Bone marrow (tissue), 2 donors: ENCODE results near the gene HCFC2.
"Not testable (repeated sequence)": the region's sequence is repeated elsewhere in the genome, so short reads cannot be mapped to it uniquely, and the experiment has no call there.

ENCODE experiments used
- DNase-seq, 2 donors: peaks; one replicate each; lab custom pipeline; 2025; lab: John Stamatoyannopoulos, UW

HCFC2 gene

GRCh38 chr12:104064031-104064841, at the start of gene HCFC2:
HCFC2 (plus strand) TSS chr12:104064531; CDS start chr12:104064561, 30 bp downstream.
- DNase-seq: peak; percentile 63 to 82

GRCh38 chr12:104021862-104022261, 42.5 kb upstream of the HCFC2 start:
- DNase-seq: not testable (repeated sequence)

- no peak for DNase-seq
Measured at GRCh38 chr12:104022786-104023185, 41.5 kb upstream of the HCFC2 start.

GRCh38 chr12:104023710-104024109, 40.6 kb upstream of the HCFC2 start:
- DNase-seq: no peak

- DNase-seq: no peak
Measured at GRCh38 chr12:104024348-104024747, 40.0 kb upstream of the HCFC2 start.

GRCh38 chr12:104025771-104026170, 38.6 kb upstream of the HCFC2 start:
- no peak for DNase-seq

GRCh38 chr12:104026841-104027599, 37.3 kb upstream of the HCFC2 start:
- DNase-seq: no peak

- not testable (repeated sequence) for DNase-seq
Measured at GRCh38 chr12:104030596-104030995, 33.7 kb upstream of the HCFC2 start.

- DNase-seq: not testable (repeated sequence)
Measured at GRCh38 chr12:104036143-104036542, 28.2 kb upstream of the HCFC2 start.

GRCh38 chr12:104039769-104040168, 24.6 kb upstream of the HCFC2 start:
- not testable (repeated sequence) for DNase-seq

GRCh38 chr12:104042580-104042979, 21.8 kb upstream of the HCFC2 start:
- DNase-seq: no peak

- DNase-seq: no peak
Measured at GRCh38 chr12:104044158-104044557, 20.2 kb upstream of the HCFC2 start.

- DNase-seq: no peak
Measured at GRCh38 chr12:104046306-104046705, 18.0 kb upstream of the HCFC2 start.

- DNase-seq: no peak
Measured at GRCh38 chr12:104048162-104048561, 16.2 kb upstream of the HCFC2 start.

- DNase-seq: no peak
Measured at GRCh38 chr12:104048811-104049210, 15.5 kb upstream of the HCFC2 start.

- DNase-seq: no peak
Measured at GRCh38 chr12:104049278-104049902, 14.9 kb upstream of the HCFC2 start.

- DNase-seq: no peak
Measured at GRCh38 chr12:104049903-104050356, 14.4 kb upstream of the HCFC2 start, which contains the start of gene GLT8D2. GLT8D2 (minus strand) TSS chr12:104050187; CDS start chr12:104019648, 30,539 bp downstream.

GRCh38 chr12:104050436-104050835, 13.9 kb upstream of the HCFC2 start:
- no peak for DNase-seq

GRCh38 chr12:104054681-104055346, 9.5 kb upstream of the HCFC2 start:
- DNase-seq: no peak

GRCh38 chr12:104055686-104056388, 8.5 kb upstream of the HCFC2 start:
- no peak for DNase-seq

GRCh38 chr12:104056419-104056972, 7.8 kb upstream of the HCFC2 start:
- DNase-seq: no peak
